ENCODE results near the gene KRTAP5-7. TPM values are rescaled to one million over a fixed set of nuclear protein-coding genes. Genes with fewer than 3 reads are reported as not detected.

The KRTAP5-7 gene
- total and polyA plus RNA-seq, 2 of the 13 experiments (the other 11 are each of a cell fraction or from before 2014, with no cell fraction given) = 0.54 TPM; not detected in 1

DNA sequence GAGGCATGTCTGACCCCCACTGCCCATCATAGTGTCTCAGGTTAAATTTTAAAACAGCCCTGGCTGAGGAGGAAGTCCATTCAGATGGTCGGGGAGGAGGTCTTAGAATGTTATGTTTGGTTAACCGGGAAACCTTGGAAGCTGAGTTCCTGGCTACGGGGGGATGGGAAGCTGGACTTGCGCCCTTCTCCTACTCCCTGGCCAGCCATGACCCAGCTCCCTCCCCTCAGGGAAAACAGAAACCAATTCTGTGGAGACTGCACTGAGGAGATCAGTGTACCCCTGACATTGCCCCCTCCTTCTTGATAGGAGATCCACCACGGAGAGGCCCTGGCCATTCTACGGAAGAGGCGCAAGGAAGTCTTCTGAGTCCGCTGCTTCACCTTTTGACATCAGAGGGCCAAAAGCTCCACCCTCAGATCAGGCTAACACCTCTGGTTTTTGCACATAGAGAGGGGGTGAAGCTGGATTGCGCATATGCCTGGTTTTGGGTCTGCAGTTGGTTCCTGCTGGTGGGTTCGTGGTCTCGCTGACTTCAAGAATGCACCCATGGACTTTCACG lies 18.4 kb downstream of the KRTAP5-7 start (continued):
- TF ChIP-seq, protein P1, sequence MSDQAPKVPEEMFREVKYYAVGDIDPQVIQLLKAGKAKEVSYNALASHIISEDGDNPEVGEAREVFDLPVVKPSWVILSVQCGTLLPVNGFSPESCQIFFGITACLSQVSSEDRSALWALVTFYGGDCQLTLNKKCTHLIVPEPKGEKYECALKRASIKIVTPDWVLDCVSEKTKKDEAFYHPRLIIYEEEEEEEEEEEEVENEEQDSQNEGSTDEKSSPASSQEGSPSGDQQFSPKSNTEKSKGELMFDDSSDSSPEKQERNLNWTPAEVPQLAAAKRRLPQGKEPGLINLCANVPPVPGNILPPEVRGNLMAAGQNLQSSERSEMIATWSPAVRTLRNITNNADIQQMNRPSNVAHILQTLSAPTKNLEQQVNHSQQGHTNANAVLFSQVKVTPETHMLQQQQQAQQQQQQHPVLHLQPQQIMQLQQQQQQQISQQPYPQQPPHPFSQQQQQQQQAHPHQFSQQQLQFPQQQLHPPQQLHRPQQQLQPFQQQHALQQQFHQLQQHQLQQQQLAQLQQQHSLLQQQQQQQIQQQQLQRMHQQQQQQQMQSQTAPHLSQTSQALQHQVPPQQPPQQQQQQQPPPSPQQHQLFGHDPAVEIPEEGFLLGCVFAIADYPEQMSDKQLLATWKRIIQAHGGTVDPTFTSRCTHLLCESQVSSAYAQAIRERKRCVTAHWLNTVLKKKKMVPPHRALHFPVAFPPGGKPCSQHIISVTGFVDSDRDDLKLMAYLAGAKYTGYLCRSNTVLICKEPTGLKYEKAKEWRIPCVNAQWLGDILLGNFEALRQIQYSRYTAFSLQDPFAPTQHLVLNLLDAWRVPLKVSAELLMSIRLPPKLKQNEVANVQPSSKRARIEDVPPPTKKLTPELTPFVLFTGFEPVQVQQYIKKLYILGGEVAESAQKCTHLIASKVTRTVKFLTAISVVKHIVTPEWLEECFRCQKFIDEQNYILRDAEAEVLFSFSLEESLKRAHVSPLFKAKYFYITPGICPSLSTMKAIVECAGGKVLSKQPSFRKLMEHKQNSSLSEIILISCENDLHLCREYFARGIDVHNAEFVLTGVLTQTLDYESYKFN (CRISPR knock-in tag; conservative IDR thresholded peaks at IDR 0.05) = peak; percentile 65
- no peak for TF ChIP-seq PHF5A (CRISPR knock-in tag; IDR thresholded peaks at IDR 0.05; ENCODE audit: low read depth, unreplicated experiment)

DNA sequence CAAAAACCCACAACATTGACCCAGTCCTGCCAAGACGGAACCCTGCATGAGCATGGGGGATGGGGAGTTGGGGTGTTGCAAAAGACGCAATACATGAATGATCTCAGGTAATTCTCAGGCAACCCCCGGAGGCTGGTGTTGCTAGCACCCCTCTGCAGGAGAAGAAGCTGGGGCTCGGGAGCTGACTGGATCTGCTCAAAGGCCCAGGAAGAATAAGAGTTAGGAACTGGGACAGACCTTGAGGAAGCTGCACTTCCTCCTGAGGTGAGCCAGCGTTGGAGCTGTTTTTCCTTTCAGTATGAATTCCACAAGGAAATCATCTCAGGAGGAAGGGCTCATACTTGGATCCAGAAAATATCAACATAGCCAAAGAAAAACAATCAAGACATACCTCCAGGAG lies 21.1 kb downstream of the KRTAP5-7 start, which contains the start of gene KRTAP5-9:
Gene KRTAP5-9, plus strand, starts transcription at position 301 of the 400 bp plus-strand sequence. CDS start 238 bp downstream, outside the sequence.
- BruUV-seq (replicated peaks) = no TSS peak
- Histone ChIP-seq H3K4me1 (ENCODE audit: insufficient read depth, low read length) (peaks cover 86% of the 10 kb centered on the region), H3K9ac (ENCODE audit: insufficient read depth, low read depth, low read length) (0 out of 2 replicates have a peak within 1 kb of the TSS, but pooled peaks have one; percentile 10), H4K20me1 (ENCODE audit: insufficient read depth, low read length) (no peaks in the 10 kb centered on the region), H3K27ac (ENCODE audit: extremely low read length, insufficient read depth, low read length) (no peak within 1 kb of the TSS), H3K4me3 (replicated peaks in 1 of 3; ENCODE audit: insufficient read depth in 1 of 3, low read depth in 2 of 3, low read length in 3 of 3) (peak within 1 kb of the TSS in 2 of 3 experiments; percentile 41 to 52; a peak in 3 of 6 replicates), H2AFZ (ENCODE audit: low read length) (no peak within 1 kb of the TSS), H3K4me2 (ENCODE audit: low read depth, low read length) (peak within 1 kb of the TSS; percentile 67), H3K9me3 (ENCODE audit: low read length) (no peaks in the 10 kb centered on the region), H3K27me3 (ENCODE audit: control insufficient read depth in 1 of 2, insufficient read depth in 2 of 2, low read length in 2 of 2) (no peaks in the 10 kb centered on the region), H3K79me2 (ENCODE audit: insufficient read depth, low read length) (no peaks in the 10 kb centered on the region), H3K36me3 (replicated peaks in 1 of 2; ENCODE audit: control insufficient read depth in 1 of 2, insufficient read depth in 2 of 2, low read length in 2 of 2) (no peaks in the 10 kb centered on the region)
- TF ChIP-seq RFXAP (CRISPR knock-in tag; IDR thresholded peaks at IDR 0.05; ENCODE audit: borderline replicate concordance) (no peak), SP140L (CRISPR knock-in tag; IDR thresholded peaks at IDR 0.05; ENCODE audit: borderline replicate concordance) (no peak)
- TF ChIP-seq, protein P2, sequence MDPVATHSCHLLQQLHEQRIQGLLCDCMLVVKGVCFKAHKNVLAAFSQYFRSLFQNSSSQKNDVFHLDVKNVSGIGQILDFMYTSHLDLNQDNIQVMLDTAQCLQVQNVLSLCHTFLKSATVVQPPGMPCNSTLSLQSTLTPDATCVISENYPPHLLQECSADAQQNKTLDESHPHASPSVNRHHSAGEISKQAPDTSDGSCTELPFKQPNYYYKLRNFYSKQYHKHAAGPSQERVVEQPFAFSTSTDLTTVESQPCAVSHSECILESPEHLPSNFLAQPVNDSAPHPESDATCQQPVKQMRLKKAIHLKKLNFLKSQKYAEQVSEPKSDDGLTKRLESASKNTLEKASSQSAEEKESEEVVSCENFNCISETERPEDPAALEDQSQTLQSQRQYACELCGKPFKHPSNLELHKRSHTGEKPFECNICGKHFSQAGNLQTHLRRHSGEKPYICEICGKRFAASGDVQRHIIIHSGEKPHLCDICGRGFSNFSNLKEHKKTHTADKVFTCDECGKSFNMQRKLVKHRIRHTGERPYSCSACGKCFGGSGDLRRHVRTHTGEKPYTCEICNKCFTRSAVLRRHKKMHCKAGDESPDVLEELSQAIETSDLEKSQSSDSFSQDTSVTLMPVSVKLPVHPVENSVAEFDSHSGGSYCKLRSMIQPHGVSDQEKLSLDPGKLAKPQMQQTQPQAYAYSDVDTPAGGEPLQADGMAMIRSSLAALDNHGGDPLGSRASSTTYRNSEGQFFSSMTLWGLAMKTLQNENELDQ (CRISPR knock-in tag; IDR thresholded peaks at IDR 0.05; ENCODE audit: borderline replicate concordance) = no peak
- WGBS (ENCODE audit: low lambda C conversion rate) = 63% methylated on average over 5 of the region's 5 CpGs
- no peak; the same call in 2 of the 3 replicates for ATAC-seq
- ChIA-PET POLR2A (interaction anchor here (2.2 kb wide), 1 partner anchor 14 kb away, joined by 6 read pairs; no protein-coding TSS in a partner anchor), CTCF (ENCODE audit: low intra/inter-chr PET ratio, low total read pairs) (no interaction called here)
- intact Hi-C loops (cut with micrococcal nuclease; ENCODE audit: unreplicated experiment) (no loop called here), in situ Hi-C loops (cut with HindIII; ENCODE audit: extremely low pct_ligation_motif_present, low pct_unique_long_range_greater_than_20kb) (no loop called here)
- no peak for FAIRE-seq
- no peak for DNase-seq (ENCODE audit: low spot score)
